Upper lobe of right lung (tissue), 1 donor: ENCODE measurements around the gene SBF1. TPM values are rescaled to one million over a fixed set of nuclear protein-coding genes. Genes with fewer than 3 reads are reported as not detected.
A peak's percentile ranks its signal among the peaks of the same experiment; 100 is the strongest.

Source experiments
- ATAC-seq: fragments of 200-7000 bp; cut with Tn5 transposase; one replicate; pipeline ENCODE4 v1.9.1; 2020; ENCODE audit warnings: mild to moderate bottlenecking, moderate library complexity
- DNase-seq: peaks from one replicate; pipeline ENCODE4 v3.0.0-alpha.2; 2020
- H3K27ac ChIP-seq: fragments of 200-600 bp; one replicate; pipeline ENCODE4 v1.8.0; 2022
- H3K27me3 ChIP-seq: fragments of 200-600 bp; one replicate; pipeline ENCODE4 v1.8.0; 2022; ENCODE audit warnings: mild to moderate bottlenecking
- H3K36me3 ChIP-seq: fragments of 200-600 bp; one replicate; pipeline ENCODE4 v1.8.0; 2022
- H3K4me1 ChIP-seq: fragments of 200-600 bp; one replicate; pipeline ENCODE4 v1.8.0; 2022
- H3K4me3 ChIP-seq: fragments of 200-600 bp; one replicate; pipeline ENCODE4 v1.8.0; 2022; ENCODE audit warnings: mild to moderate bottlenecking
- H3K9me3 ChIP-seq: fragments of 200-600 bp; one replicate; pipeline ENCODE4 v1.8.0; 2022
- CTCF ChIP-seq: fragments of 200-600 bp; IDR thresholded peaks from one replicate; pipeline ENCODE4 v1.8.0; 2022; ENCODE audit warnings: antibody characterized with exemption
- intact Hi-C: fragments of 100-400 bp; cut with DNase I; formaldehyde crosslinking; loops from one replicate; pipeline ENCODE4 v1.11.0; 2022
- long read RNA-seq: library from polyadenylated mRNA; unstranded; transcript quantifications from one replicate; pipeline ENCODE4 v2.0.0, GENCODE V29; 2021
- total RNA-seq: library from RNA; stranded (reverse); fragmentation: NEBNext Ultra II Directional; extraction: Animal tissue kit (Norgen Biotek cat#: 25700); gene quantifications from one replicate; pipeline ENCODE4 v1.2.1, GENCODE V29; 2021
- donor health status: DM: no; HTN: yes; CAD: no; lungs with severe emphysema.

Gene SBF1, protein sequence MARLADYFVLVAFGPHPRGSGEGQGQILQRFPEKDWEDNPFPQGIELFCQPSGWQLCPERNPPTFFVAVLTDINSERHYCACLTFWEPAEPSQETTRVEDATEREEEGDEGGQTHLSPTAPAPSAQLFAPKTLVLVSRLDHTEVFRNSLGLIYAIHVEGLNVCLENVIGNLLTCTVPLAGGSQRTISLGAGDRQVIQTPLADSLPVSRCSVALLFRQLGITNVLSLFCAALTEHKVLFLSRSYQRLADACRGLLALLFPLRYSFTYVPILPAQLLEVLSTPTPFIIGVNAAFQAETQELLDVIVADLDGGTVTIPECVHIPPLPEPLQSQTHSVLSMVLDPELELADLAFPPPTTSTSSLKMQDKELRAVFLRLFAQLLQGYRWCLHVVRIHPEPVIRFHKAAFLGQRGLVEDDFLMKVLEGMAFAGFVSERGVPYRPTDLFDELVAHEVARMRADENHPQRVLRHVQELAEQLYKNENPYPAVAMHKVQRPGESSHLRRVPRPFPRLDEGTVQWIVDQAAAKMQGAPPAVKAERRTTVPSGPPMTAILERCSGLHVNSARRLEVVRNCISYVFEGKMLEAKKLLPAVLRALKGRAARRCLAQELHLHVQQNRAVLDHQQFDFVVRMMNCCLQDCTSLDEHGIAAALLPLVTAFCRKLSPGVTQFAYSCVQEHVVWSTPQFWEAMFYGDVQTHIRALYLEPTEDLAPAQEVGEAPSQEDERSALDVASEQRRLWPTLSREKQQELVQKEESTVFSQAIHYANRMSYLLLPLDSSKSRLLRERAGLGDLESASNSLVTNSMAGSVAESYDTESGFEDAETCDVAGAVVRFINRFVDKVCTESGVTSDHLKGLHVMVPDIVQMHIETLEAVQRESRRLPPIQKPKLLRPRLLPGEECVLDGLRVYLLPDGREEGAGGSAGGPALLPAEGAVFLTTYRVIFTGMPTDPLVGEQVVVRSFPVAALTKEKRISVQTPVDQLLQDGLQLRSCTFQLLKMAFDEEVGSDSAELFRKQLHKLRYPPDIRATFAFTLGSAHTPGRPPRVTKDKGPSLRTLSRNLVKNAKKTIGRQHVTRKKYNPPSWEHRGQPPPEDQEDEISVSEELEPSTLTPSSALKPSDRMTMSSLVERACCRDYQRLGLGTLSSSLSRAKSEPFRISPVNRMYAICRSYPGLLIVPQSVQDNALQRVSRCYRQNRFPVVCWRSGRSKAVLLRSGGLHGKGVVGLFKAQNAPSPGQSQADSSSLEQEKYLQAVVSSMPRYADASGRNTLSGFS (N-terminal part only)
- total RNA-seq = 69.4 TPM
- long read RNA-seq, full-length matches to known transcripts = 8 of 95 reads
- long read RNA-seq, partial matches to known transcripts = 40 of 95 reads
- long read RNA-seq, other reads (novel, unspliced or antisense) = 47 of 95 reads

GRCh38 chr22:50474710-50475651 is at the start of gene SBF1:
SBF1 (minus strand) TSS chr22:50475035; CDS start chr22:50474840, 195 bp downstream.
- ATAC-seq (peak; percentile 97), DNase-seq (peak; percentile 96)
- no peaks in the 10 kb centered on the region for H3K36me3 ChIP-seq
- no peaks in the 10 kb centered on the region for H3K27me3 ChIP-seq
- intact Hi-C loops = no loop called here
- TF ChIP-seq CTCF = no peak
- H3K4me3 ChIP-seq = peak within 1 kb of the TSS; percentile 85
- peak within 1 kb of the TSS; percentile 71 for H3K27ac ChIP-seq
- no peaks in the 10 kb centered on the region for H3K9me3 ChIP-seq
- peaks cover 43% of the 10 kb centered on the region for H3K4me1 ChIP-seq

DNA sequence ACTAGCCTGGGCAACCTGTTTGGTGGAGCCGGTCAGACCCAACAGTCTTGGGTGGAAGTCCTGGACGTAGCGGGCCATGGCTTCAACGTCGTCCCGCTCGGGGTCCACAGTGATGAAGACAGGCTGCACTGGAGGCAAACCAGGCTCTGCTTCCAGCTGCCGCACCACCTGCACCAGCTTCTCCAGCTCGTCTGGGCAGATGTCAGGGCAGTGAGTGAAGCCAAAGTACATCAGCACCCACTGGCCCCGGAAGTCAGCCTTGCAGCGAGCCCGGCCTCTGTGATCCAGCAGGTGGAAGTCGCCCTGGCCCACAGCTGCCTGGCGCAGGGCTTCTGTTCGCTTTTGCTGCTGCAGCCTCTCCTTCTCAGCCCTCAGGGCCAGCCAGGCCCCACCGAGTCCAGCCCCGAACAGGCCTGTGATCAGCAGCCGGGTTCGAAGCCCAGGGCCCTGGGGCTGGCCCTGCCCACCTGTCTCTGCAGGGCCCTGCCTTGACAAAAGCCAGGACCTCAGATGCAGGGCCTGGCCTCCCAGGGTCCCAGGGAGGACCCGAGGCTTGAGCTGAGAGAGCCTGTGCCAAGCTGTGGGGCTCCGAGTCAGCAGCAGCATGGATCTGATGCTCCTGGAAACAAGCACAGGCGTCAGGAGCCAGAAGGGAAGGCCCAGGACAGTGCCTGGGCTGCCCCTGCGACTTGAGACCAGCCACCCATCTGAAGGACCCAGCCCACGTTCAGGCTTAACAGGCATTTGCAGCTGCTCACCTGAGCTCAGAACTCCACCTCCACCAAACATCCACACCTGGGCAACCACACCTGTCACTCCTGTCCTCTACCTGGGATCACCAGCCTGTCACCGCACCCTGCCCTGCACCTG is 49.2 kb upstream of the SBF1 start:
- H3K27ac ChIP-seq = no peak overlapping the region
- TF ChIP-seq CTCF = no peak
- H3K4me1 ChIP-seq = peaks cover 30% of the 10 kb centered on the region
- H3K9me3 ChIP-seq = no peaks in the 10 kb centered on the region
- peak overlapping the region; percentile 90 for H3K4me3 ChIP-seq
- no peak for DNase-seq
- H3K36me3 ChIP-seq = peaks cover 27% of the 10 kb centered on the region
- ATAC-seq = no peak
- H3K27me3 ChIP-seq = no peaks in the 10 kb centered on the region
- intact Hi-C loops = no loop called here

- no peaks in the 10 kb centered on the region for H3K27me3 ChIP-seq
- no peak overlapping the region for H3K4me3 ChIP-seq
- no peak for TF ChIP-seq CTCF
- intact Hi-C loops = no loop called here
- ATAC-seq (no peak), DNase-seq (no peak)
- H3K27ac ChIP-seq = no peak overlapping the region
- H3K9me3 ChIP-seq = no peaks in the 10 kb centered on the region
- H3K36me3 ChIP-seq = peaks cover 33% of the 10 kb centered on the region
- H3K4me1 ChIP-seq = peaks cover 24% of the 10 kb centered on the region
These were observed 48.6 kb upstream of the SBF1 start for GRCh38 chr22:50523458-50523805.

- ATAC-seq (no peak), DNase-seq (no peak)
- Histone ChIP-seq H3K4me3 (no peak overlapping the region), H3K36me3 (peaks cover 38% of the 10 kb centered on the region), H3K4me1 (peaks cover 19% of the 10 kb centered on the region), H3K27me3 (no peaks in the 10 kb centered on the region), H3K27ac (no peak overlapping the region), H3K9me3 (no peaks in the 10 kb centered on the region)
- TF ChIP-seq CTCF = no peak
- intact Hi-C loops = no loop called here
These were observed 48.1 kb upstream of the SBF1 start for GRCh38 chr22:50522806-50523438.
